HG02588 (cell line): ENCODE results near the gene BCL7B.
A peak's percentile ranks its signal among the peaks of the same experiment; 100 is the strongest.
"Not testable (repeated sequence)": the region's sequence is repeated elsewhere in the genome, so short reads cannot be mapped to it uniquely, and the experiment has no call there.

Experiments
- ATAC-seq: cut with Tn5 transposase; IDR thresholded peaks from one replicate; pipeline ENCODE4 v1.9.1; 2021; ENCODE audit warnings: mild to moderate bottlenecking, moderate library complexity; ENCODE audit not compliant: unreplicated experiment

The BCL7B gene

GRCh38 chr7:73557397-73558257 lies at the start of gene BCL7B:
TSS of gene BCL7B (minus strand) at chr7:73557690. CDS start at chr7:73557578, 112 bp downstream.
- ATAC-seq, result peak; percentile 55

- no peak for ATAC-seq
Observed at GRCh38 chr7:73605601-73606220, 48.2 kb upstream of the BCL7B start.

- ATAC-seq, result no peak
Observed at GRCh38 chr7:73602721-73603651, 45.5 kb upstream of the BCL7B start.

GRCh38 chr7:73599916-73600315 lies 42.4 kb upstream of the BCL7B start:
- ATAC-seq, result no peak

GRCh38 chr7:73599151-73599882 lies 41.8 kb upstream of the BCL7B start:
- ATAC-seq, result no peak

- no peak for ATAC-seq
Observed at GRCh38 chr7:73597978-73598782, 40.7 kb upstream of the BCL7B start.

- ATAC-seq, result no peak
Observed at GRCh38 chr7:73596191-73597065, 38.9 kb upstream of the BCL7B start.

GRCh38 chr7:73595358-73595757 lies 37.9 kb upstream of the BCL7B start:
- no peak for ATAC-seq

- ATAC-seq, result no peak
Observed at GRCh38 chr7:73593207-73594045, 35.9 kb upstream of the BCL7B start.

GRCh38 chr7:73586911-73587310 lies 29.4 kb upstream of the BCL7B start:
- ATAC-seq, result no peak

- no peak for ATAC-seq
Observed at GRCh38 chr7:73585196-73585595, 27.7 kb upstream of the BCL7B start.

- no peak for ATAC-seq
Observed at GRCh38 chr7:73582664-73583202, 25.2 kb upstream of the BCL7B start.

- not testable (repeated sequence) for ATAC-seq
Observed at GRCh38 chr7:73581006-73581405, 23.5 kb upstream of the BCL7B start.

GRCh38 chr7:73578342-73579128 lies 21.0 kb upstream of the BCL7B start, which contains the start of gene TBL2:
TSS of gene TBL2 (minus strand) at chr7:73578579. CDS start at chr7:73578549, 30 bp downstream.
- ATAC-seq, result peak; percentile 81

GRCh38 chr7:73577627-73578341 lies 20.3 kb upstream of the BCL7B start:
- ATAC-seq, result peak; percentile 12

- ATAC-seq, result no peak
Observed at GRCh38 chr7:73573791-73574190, 16.3 kb upstream of the BCL7B start.
